GM12892 (cell line): ENCODE results near the gene MPZL1.
"Not testable (repeated sequence)": the region's sequence is repeated elsewhere in the genome, so short reads cannot be mapped to it uniquely, and the experiment has no call there.

ENCODE experiments used
- DNase-seq: peaks from one replicate; pipeline ENCODE4 v3.0.0; 2011; ENCODE audit not compliant: insufficient read length
- FAIRE-seq: peaks from 2 replicates; lab custom pipeline; 2011; peaks lifted over from hg19 to GRCh38; lab: Jason Lieb, UNC
- POLR2A ChIP-seq: IDR thresholded peaks from 2 replicates; pipeline ENCODE4 v1.6.1; 2011; ENCODE audit warnings: low read depth, low read length, control low read depth
- POLR2AphosphoS5 ChIP-seq: IDR thresholded peaks from 2 replicates; pipeline ENCODE4 v1.6.1; 2011; ENCODE audit warnings: low read depth, low read length, control low read depth
- TAF1 ChIP-seq: IDR thresholded peaks from 2 replicates; pipeline ENCODE4 v1.6.1; 2011; ENCODE audit warnings: low read depth, mild to moderate bottlenecking, control low read depth, low read length, borderline replicate concordance

Gene MPZL1

GRCh38 chr1:167720965-167721616, 691 bp upstream of the MPZL1 start:
- FAIRE-seq, result peak; percentile 66
- no peak for TF ChIP-seq POLR2A
- TF ChIP-seq TAF1, result no peak
- no peak for TF ChIP-seq POLR2AphosphoS5
- DNase-seq, result no peak

- TF ChIP-seq POLR2AphosphoS5, result no peak
- TF ChIP-seq TAF1, result no peak
- no peak for TF ChIP-seq POLR2A
- FAIRE-seq (no peak), DNase-seq (no peak)
These were observed 529 bp downstream of the MPZL1 start for GRCh38 chr1:167722152-167722869.

GRCh38 chr1:167722870-167723251, 1.1 kb downstream of the MPZL1 start:
- TF ChIP-seq POLR2A, result no peak
- no peak for TF ChIP-seq TAF1
- TF ChIP-seq POLR2AphosphoS5, result no peak
- DNase-seq (no peak), FAIRE-seq (no peak)

- TF ChIP-seq POLR2AphosphoS5 (no peak), TAF1 (no peak), POLR2A (no peak)
- DNase-seq (no peak), FAIRE-seq (no peak)
These were observed 2.0 kb downstream of the MPZL1 start for GRCh38 chr1:167723707-167724323.

GRCh38 chr1:167726008-167726407, 4.2 kb downstream of the MPZL1 start:
- TF ChIP-seq TAF1 (no peak), POLR2AphosphoS5 (no peak), POLR2A (no peak)
- no peak for FAIRE-seq
- DNase-seq, result no peak

GRCh38 chr1:167728818-167729410, 7.1 kb downstream of the MPZL1 start:
- DNase-seq (no peak), FAIRE-seq (no peak)
- TF ChIP-seq POLR2AphosphoS5, result no peak
- no peak for TF ChIP-seq POLR2A
- no peak for TF ChIP-seq TAF1

- TF ChIP-seq TAF1, result no peak
- no peak for TF ChIP-seq POLR2AphosphoS5
- TF ChIP-seq POLR2A, result no peak
- no peak for DNase-seq
- FAIRE-seq, result no peak
These were observed 12.4 kb downstream of the MPZL1 start for GRCh38 chr1:167734227-167734626.

- no peak for FAIRE-seq
- TF ChIP-seq TAF1, result no peak
- TF ChIP-seq POLR2A, result no peak
- TF ChIP-seq POLR2AphosphoS5, result no peak
- DNase-seq, result no peak
These were observed 13.1 kb downstream of the MPZL1 start for GRCh38 chr1:167734841-167735240.

GRCh38 chr1:167737169-167737568, 15.4 kb downstream of the MPZL1 start:
- no peak for DNase-seq
- TF ChIP-seq POLR2AphosphoS5, result no peak
- TF ChIP-seq POLR2A, result no peak
- no peak for TF ChIP-seq TAF1
- no peak for FAIRE-seq

GRCh38 chr1:167738158-167738557, 16.4 kb downstream of the MPZL1 start:
- no peak for TF ChIP-seq TAF1
- TF ChIP-seq POLR2A, result no peak
- TF ChIP-seq POLR2AphosphoS5, result no peak
- DNase-seq, result no peak
- no peak for FAIRE-seq

- FAIRE-seq, result no peak
These were observed 18.0 kb downstream of the MPZL1 start for GRCh38 chr1:167739752-167740151.

GRCh38 chr1:167741103-167741502, 19.3 kb downstream of the MPZL1 start:
- DNase-seq, FAIRE-seq: not testable (repeated sequence)

More at GRCh38 chr1:167739752-167740151, 18.0 kb downstream of the MPZL1 start:
- TF ChIP-seq POLR2AphosphoS5 (no peak), POLR2A (no peak), TAF1 (no peak)
- no peak for DNase-seq

- not testable (repeated sequence) for FAIRE-seq
These were observed 20.7 kb downstream of the MPZL1 start for GRCh38 chr1:167742392-167743057.

More at GRCh38 chr1:167742392-167743057, 20.7 kb downstream of the MPZL1 start:
- DNase-seq, result not testable (repeated sequence)
